Fibroblast of pulmonary artery (primary cell): Measurements from ENCODE around the gene MAP3K19.
A peak's percentile ranks its signal among the peaks of the same experiment; 100 is the strongest.

Source experiments
- DNase-seq: peaks from one replicate; pipeline ENCODE4 v3.0.0-alpha.2; 2010; ENCODE audit warnings: low read depth
- H3K4me3 ChIP-seq: replicated peaks from 2 replicates; pipeline ENCODE4 v1.5.1; 2011; ENCODE audit warnings: low read depth, mild to moderate bottlenecking, control low read depth, low read length, moderate library complexity
- TF ChIP-seq, protein P1 (sequence below): IDR thresholded peaks from 2 replicates; pipeline ENCODE4 v1.5.1; 2011; ENCODE audit warnings: mild to moderate bottlenecking, control low read depth, low read length, inconsistent platforms; ENCODE audit errors: missing control alignments

MAP3K19 gene

GRCh38 chr2:134934150-134934549 lies 113.1 kb downstream of the MAP3K19 start:
- TF ChIP-seq, protein P1, sequence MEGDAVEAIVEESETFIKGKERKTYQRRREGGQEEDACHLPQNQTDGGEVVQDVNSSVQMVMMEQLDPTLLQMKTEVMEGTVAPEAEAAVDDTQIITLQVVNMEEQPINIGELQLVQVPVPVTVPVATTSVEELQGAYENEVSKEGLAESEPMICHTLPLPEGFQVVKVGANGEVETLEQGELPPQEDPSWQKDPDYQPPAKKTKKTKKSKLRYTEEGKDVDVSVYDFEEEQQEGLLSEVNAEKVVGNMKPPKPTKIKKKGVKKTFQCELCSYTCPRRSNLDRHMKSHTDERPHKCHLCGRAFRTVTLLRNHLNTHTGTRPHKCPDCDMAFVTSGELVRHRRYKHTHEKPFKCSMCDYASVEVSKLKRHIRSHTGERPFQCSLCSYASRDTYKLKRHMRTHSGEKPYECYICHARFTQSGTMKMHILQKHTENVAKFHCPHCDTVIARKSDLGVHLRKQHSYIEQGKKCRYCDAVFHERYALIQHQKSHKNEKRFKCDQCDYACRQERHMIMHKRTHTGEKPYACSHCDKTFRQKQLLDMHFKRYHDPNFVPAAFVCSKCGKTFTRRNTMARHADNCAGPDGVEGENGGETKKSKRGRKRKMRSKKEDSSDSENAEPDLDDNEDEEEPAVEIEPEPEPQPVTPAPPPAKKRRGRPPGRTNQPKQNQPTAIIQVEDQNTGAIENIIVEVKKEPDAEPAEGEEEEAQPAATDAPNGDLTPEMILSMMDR, result no peak
- no peak overlapping the region for H3K4me3 ChIP-seq
- DNase-seq, result no peak

- DNase-seq, result no peak
- H3K4me3 ChIP-seq, result no peak overlapping the region
- TF ChIP-seq, protein P1, result no peak
Observed at GRCh38 chr2:134933732-134934131, 113.5 kb downstream of the MAP3K19 start.

- H3K4me3 ChIP-seq, result no peak overlapping the region
- DNase-seq, result no peak
Observed at GRCh38 chr2:134932864-134933526, 114.3 kb downstream of the MAP3K19 start.

DNA sequence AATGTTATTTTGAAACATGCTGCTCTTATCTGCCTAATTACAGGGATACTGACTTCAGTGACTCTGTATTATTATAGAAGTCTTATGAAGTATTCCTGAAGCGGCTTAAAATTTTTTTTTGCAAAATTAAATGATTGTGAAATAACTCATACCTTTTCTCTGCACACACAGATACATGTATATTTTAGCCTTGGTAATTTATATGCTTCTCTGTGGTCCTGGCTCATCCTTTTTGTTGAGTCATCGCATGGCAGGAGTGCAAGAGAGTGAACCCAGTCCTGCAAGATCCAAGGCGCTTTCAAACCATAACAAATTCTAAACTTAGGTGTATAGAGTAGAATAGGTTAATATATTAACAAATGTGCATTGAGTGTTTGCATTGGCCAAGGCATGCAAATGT lies 120.1 kb downstream of the MAP3K19 start:
- H3K4me3 ChIP-seq, result no peak overlapping the region
- TF ChIP-seq, protein P1, result no peak
- peak; percentile 23 for DNase-seq

More at GRCh38 chr2:134932864-134933526, 114.3 kb downstream of the MAP3K19 start:
- TF ChIP-seq, protein P1, result no peak

- TF ChIP-seq, protein P1, result no peak
- peak; percentile 36 for DNase-seq
- H3K4me3 ChIP-seq, result no peak overlapping the region
Observed at GRCh38 chr2:134926231-134926931, 120.9 kb downstream of the MAP3K19 start.

GRCh38 chr2:134924912-134925311 lies 122.3 kb downstream of the MAP3K19 start:
- no peak overlapping the region for H3K4me3 ChIP-seq
- no peak for DNase-seq
- TF ChIP-seq, protein P1, result no peak
